GM12892 (cell line): Measurements from ENCODE around the gene CD81.

Source experiments
- POLR2A ChIP-seq: IDR thresholded peaks from 2 replicates; pipeline ENCODE4 v1.6.1; 2011; ENCODE audit warnings: low read depth, low read length, control low read depth
- POLR2AphosphoS5 ChIP-seq: IDR thresholded peaks from 2 replicates; pipeline ENCODE4 v1.6.1; 2011; ENCODE audit warnings: low read depth, low read length, control low read depth

GRCh38 chr11:2431395-2431794 is 54.3 kb downstream of the CD81 start:
- no peak for TF ChIP-seq POLR2AphosphoS5
- no peak for TF ChIP-seq POLR2A
